ENCODE results near the gene CRACR2A.

Gene CRACR2A

GRCh38 chr12:3723916-3724805 is 28.7 kb downstream of the CRACR2A start:
- no peak for DNase-seq

DNA sequence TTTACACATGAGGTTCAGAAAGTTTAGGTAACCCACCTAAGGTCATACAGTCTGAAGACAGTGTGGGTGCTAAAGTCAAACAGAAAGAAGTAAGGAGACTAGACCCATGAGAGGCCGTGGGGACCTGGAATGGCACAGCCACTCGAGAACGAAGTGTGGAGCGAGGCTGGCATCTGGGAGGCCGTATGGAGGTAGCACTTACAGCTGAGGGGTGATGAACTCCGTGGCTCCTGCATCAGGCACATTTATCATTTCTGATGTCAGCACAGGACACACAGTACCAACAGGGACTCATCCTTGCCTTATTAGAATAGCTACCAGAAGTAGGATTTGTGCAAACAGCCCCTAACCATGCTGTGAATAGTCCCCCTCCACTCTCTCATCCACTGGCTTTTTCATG is 30.5 kb downstream of the CRACR2A start:
- no peak for DNase-seq

- DNase-seq = no peak
Observed at GRCh38 chr12:3720772-3721171, 32.1 kb downstream of the CRACR2A start.

GRCh38 chr12:3718100-3718499 is 34.8 kb downstream of the CRACR2A start:
- no peak for DNase-seq

- DNase-seq = no peak
Observed at GRCh38 chr12:3717283-3717898, 35.5 kb downstream of the CRACR2A start.

GRCh38 chr12:3715999-3716398 is 36.9 kb downstream of the CRACR2A start:
- DNase-seq = no peak

DNA sequence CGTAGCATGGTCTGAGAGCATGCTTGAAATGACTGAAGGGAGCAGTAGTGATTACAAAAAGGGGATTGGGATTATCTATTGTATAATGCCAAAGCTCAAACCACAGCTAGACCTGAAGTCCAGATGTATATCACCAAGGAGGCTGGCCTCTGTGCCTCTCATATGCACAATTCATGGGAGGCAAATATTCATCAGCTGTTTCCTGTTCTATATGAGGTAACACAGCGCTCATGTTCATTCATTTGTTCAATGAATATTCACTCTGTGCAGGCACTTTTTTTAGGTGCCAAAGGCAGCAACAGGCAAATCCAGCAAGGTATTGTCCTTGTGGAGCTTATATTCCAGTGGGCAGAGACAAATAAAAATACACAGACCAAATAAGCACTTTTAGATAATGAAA is 39.0 kb downstream of the CRACR2A start:
- DNase-seq = no peak

GRCh38 chr12:3713483-3713882 is 39.4 kb downstream of the CRACR2A start:
- no peak for DNase-seq

DNA sequence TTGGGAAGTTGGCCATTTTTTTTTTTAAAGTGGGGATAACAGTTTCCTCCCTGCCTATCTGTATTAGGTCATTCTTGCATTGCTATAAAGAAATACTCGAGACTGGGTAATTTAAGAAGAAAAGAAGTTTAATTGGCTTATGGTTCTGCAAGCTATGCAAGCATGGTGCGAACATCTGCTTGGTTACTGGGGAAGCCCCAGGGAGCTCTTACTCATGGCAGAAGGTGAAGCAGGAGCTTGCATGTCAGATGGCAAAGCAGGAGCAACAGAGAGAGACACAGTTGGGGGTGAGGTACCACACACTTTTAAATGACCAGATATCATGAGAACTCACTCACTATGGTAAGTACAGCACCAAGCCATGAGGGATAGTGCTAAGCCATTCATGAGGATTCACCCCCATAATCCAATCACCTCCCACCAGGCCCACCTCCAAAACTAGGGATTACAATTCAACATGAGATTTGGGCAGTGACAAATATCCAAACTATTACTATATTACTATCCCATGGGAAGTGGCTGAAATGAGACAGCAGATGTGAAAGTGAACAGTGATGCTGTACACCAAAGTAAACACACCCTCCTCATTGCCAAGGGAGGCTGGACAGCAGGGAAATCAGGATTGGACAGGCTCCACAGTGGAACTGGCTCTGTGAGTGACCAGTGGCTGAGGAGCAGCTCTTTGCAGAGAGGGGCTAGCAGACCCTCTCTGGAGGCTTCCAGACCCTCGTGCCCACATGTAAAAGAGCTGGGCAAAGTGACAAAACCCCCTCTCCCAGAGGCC is 40.5 kb downstream of the CRACR2A start:
- DNase-seq = no peak

GRCh38 chr12:3705354-3705675 is 47.6 kb downstream of the CRACR2A start:
- DNase-seq = no peak

GRCh38 chr12:3704512-3705353 is 48.2 kb downstream of the CRACR2A start:
- DNase-seq = no peak

GRCh38 chr12:3700861-3701260 is 52.0 kb downstream of the CRACR2A start:
- no peak for DNase-seq

- no peak for DNase-seq
Observed at GRCh38 chr12:3698218-3698974, 54.5 kb downstream of the CRACR2A start.

DNA sequence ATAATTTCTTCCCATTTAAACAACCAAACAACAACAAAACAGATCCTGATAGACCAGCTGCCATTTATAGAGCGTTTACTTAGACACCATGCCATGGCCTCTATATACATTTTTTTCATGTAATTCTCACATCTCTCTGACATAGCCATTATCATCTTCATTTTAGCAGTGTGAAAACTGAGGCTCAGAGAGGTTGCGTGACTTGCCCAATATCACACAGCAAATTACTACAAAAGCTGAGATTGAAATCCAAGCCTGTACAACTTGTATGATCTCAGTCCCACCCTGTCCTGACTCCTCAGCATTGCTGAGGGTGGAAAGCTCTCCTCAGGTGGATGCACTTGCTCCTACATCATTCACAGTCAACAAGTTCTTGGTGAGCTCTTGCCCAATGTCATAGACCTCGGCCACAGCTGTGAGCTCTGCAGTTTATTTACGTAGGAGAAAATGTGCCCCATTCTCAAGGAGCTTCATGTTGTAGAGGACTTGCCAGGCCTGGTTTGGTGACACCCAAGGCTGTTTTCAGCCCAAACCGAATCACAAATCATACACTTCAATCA is 55.5 kb downstream of the CRACR2A start:
- DNase-seq = no peak

GRCh38 chr12:3694673-3695072 is 58.2 kb downstream of the CRACR2A start:
- DNase-seq = no peak

- DNase-seq = no peak
Observed at GRCh38 chr12:3692616-3693365, 60.1 kb downstream of the CRACR2A start.

GRCh38 chr12:3686463-3686862 is 66.4 kb downstream of the CRACR2A start:
- no peak for DNase-seq

DNA sequence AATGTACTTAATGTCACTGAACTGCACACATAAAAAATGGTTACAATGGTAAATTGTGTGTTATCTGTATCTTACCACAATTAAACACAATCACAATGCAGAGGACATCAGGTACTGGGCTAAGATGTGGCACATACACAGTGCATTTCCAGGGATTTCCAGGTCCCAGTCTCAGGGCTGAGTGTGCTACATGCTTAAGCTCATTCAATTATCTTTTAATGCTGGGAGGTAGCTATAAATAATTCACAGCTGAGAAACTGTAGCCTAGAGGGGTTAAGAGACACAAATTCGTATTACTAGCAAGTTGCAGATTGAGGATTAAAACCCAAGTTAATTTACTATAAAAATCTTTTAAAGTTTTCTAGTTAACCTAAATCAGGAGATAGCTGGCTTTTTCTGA is 67.1 kb downstream of the CRACR2A start:
- DNase-seq = no peak

DNA sequence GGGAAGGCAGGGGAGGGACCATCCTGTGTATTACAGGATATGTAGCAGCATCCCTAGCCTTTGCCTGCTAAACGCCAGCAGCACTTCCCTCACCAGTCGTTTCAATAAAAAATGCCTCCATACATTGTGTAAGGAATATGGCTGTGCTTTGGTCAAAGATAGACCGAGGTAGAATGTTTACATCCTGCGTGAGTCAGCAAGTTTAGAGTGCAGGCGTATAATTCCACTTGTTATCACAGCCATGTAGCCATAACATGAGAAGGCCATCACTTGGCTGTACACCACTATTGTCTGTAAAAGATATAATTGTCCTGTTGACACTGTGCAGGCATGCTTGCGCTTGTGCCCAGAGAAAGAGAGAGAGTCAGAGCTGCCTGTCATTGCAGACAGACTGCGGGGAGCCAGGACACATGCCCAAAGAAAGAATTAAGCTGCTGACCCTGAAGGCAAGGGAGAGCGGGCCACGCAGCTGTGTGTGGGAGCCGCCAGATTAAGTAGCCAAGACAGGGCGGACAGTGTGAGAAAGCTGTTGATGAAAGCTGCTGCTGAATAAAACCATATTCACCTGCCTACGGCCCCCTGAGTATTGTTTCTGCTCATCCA is 68.4 kb downstream of the CRACR2A start:
- no peak for DNase-seq

DNA sequence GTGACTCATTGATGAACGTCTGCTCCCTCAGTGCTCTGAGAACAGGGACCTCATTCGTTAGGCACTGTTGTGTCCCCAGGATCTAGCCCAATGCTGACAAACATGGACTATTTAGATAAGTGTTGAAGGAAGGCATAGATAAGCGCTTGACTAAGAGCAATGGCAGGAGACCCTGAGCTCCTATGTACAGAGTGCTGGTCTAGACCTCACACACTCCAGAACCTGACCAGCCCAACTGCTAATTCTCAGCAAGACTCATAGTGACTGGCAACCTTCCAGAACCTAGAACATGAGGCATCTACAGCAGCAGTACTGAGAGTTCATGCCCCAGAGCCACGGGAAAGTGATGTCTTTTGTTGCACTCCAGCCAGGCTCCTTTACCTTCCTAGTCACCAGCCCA is 69.2 kb downstream of the CRACR2A start:
- DNase-seq = no peak
